Adrenal gland (tissue), 5 donors: ENCODE data around the gene NIPSNAP2.

Experiments used
- CTCF ChIP-seq, 6 experiments: fragments of 450-650 bp in 4 of 6; fragments of 200-600 bp in 2 of 6; sonication (generic) in 1 of 6; IDR thresholded peaks; 1 replicate in 5 of 6; 2 replicates in 1 of 6; pipeline versions ENCODE4 v1.5.1 to v1.8.0; 2016 to 2021; ENCODE audit warnings: antibody characterized with exemption in 6 of 6, mild to moderate bottlenecking in 2 of 6, moderate library complexity in 1 of 6
- POLR2A ChIP-seq, 2 donors: fragments of 450-650 bp; IDR thresholded peaks; one replicate each; pipeline ENCODE4 v1.6.1; 2017; ENCODE audit warnings: antibody characterized with exemption in 2 of 2, mild to moderate bottlenecking in 2 of 2, moderate library complexity in 1 of 2
- donor health status: DM: no; HTN: no; CAD: no.

GRCh38 chr7:55966851-55967250 lies 2.5 kb downstream of the NIPSNAP2 start:
- TF ChIP-seq CTCF (IDR thresholded peaks at IDR 0.05) (no peak), POLR2A (IDR thresholded peaks at IDR 0.05) (no peak)
